ENCODE data around the gene NEDD4L. TPM values are rescaled to one million over a fixed set of nuclear protein-coding genes. Genes with fewer than 3 reads are reported as not detected.

The NEDD4L gene
- polyA plus RNA-seq, 1 of the 3 experiments (the other 2 are of a cell fraction), result 13.2 TPM

GRCh38 chr18:58105888-58106260 lies 61.8 kb downstream of the NEDD4L start:
- POLR2A ChIA-PET, result no interaction called here
- 53% methylated on average over 2 of the region's 3 CpGs for WGBS (ENCODE audit: low lambda C conversion rate)
- Histone ChIP-seq H3K4me3 (ENCODE audit: low read depth in 2 of 2, low read length in 1 of 2) (no peak overlapping the region), H3K4me2 (no peak overlapping the region), H3K9me2 (no peaks in the 10 kb centered on the region), H3K9me3 (no peaks in the 10 kb centered on the region), H3K36me3 (replicated peaks in 1 of 2; ENCODE audit: control insufficient read depth in 1 of 2, insufficient read depth in 2 of 2, low read length in 1 of 2) (no peaks in the 10 kb centered on the region), H3K4me1 (ENCODE audit: control insufficient read depth in 1 of 2, insufficient read depth in 2 of 2, low read depth in 1 of 2, low read length in 1 of 2) (peaks cover 0 to 15% of the 10 kb centered on the region in 2 experiments; a peak in 2 of 4 replicates), H2AFZ (ENCODE audit: low read depth) (no peak overlapping the region), H3K27me3 (ENCODE audit: insufficient read depth) (no peaks in the 10 kb centered on the region), H3F3A (replicated peaks; ENCODE audit: insufficient read depth) (no peaks in the 10 kb centered on the region), H3K27ac (ENCODE audit: low read depth in 2 of 2, low read length in 1 of 2) (no peak overlapping the region), H3K79me2 (ENCODE audit: insufficient read depth) (no peaks in the 10 kb centered on the region), H4K20me1 (ENCODE audit: insufficient read depth) (no peaks in the 10 kb centered on the region), H3K9ac (no peak overlapping the region)
- peak; percentile 52 for DNase-seq
- CTCF ChIA-PET, result interaction anchor here (2.0 to 2.7 kb wide), 3 partner anchors 16 to 224 kb away, joined by 7 to 13 read pairs (median 10); partner anchors contain the start of gene NEDD4L
- TF ChIP-seq YY1 (IDR thresholded peaks at IDR 0.05; ENCODE audit: low read depth), result no peak
- no peak for TF ChIP-seq ELF1 (IDR thresholded peaks at IDR 0.05)
- no peak for TF ChIP-seq POLR2AphosphoS5 (IDR thresholded peaks at IDR 0.05; ENCODE audit: low read depth, low read length)
- TF ChIP-seq USF2 (IDR thresholded peaks at IDR 0.05; ENCODE audit: borderline replicate concordance, low read depth, low read length), result no peak
- no peak for TF ChIP-seq USF1 (IDR thresholded peaks at IDR 0.05; ENCODE audit: borderline replicate concordance, low read depth)
- TF ChIP-seq IRF3 (IDR thresholded peaks at IDR 0.05; ENCODE audit: low read depth, low read length), result no peak
- no peak for TF ChIP-seq NRF1 (IDR thresholded peaks at IDR 0.05; ENCODE audit: low read depth, low read length)
- TF ChIP-seq FOXM1 (IDR thresholded peaks at IDR 0.05; ENCODE audit: low read depth), result no peak
- no peak for TF ChIP-seq PBX3 (IDR thresholded peaks at IDR 0.05)
- no peak for TF ChIP-seq RFX5 (IDR thresholded peaks at IDR 0.05; ENCODE audit: low read length)
- TF ChIP-seq EP300 (IDR thresholded peaks at IDR 0.05; ENCODE audit: borderline replicate concordance in 1 of 2, low read depth in 1 of 2, low read length in 1 of 2), result no peak
- TF ChIP-seq ZBTB33 (IDR thresholded peaks at IDR 0.05; ENCODE audit: borderline replicate concordance, low read depth), result no peak
- TF ChIP-seq FOSL2 (IDR thresholded peaks at IDR 0.05; ENCODE audit: borderline replicate concordance, low read depth), result no peak
- TF ChIP-seq CHD2 (IDR thresholded peaks at IDR 0.05; ENCODE audit: low read length, partially characterized antibody), result no peak
- no peak for TF ChIP-seq CTCF (IDR thresholded peaks at IDR 0.05)
- no peak for TF ChIP-seq SMC3 (IDR thresholded peaks at IDR 0.05; ENCODE audit: low read depth, low read length)
- 0 out of 2 replicates have a peak, but pooled peaks have one; percentile 21 for TF ChIP-seq GATA2 (CRISPR knock-in tag; IDR thresholded peaks at IDR 0.05)
- TF ChIP-seq NFIC (IDR thresholded peaks at IDR 0.05; ENCODE audit: borderline replicate concordance), result no peak
- peak; percentile 58; the same call in 1 of the 2 replicates for TF ChIP-seq RCOR1 (IDR thresholded peaks at IDR 0.05; ENCODE audit: low read length)
- TF ChIP-seq MEF2A (IDR thresholded peaks at IDR 0.05; ENCODE audit: borderline replicate concordance, low read depth), result no peak
- 0 out of 2 replicates have a peak, but pooled peaks have one; percentile 35 for TF ChIP-seq FOXJ3 (CRISPR knock-in tag; IDR thresholded peaks at IDR 0.05)
- TF ChIP-seq EZH2phosphoT487 (IDR thresholded peaks at IDR 0.05; ENCODE audit: borderline replicate concordance, low read depth), result no peak
- no peak for TF ChIP-seq GABPA (IDR thresholded peaks at IDR 0.05; ENCODE audit: low read depth)
- TF ChIP-seq SIN3A (IDR thresholded peaks at IDR 0.05; ENCODE audit: borderline replicate concordance, low read depth, low read length), result no peak
- peak; percentile 25; the same call in 1 of the 2 replicates for TF ChIP-seq TCF12 (IDR thresholded peaks at IDR 0.05)
- no peak for TF ChIP-seq MXI1 (IDR thresholded peaks at IDR 0.05; ENCODE audit: low read depth, low read length)

Data from SK-N-SH (cell line).